Hepatocyte (in vitro differentiated cells): ENCODE results near the gene SEC23B. TPM values are rescaled to one million over a fixed set of nuclear protein-coding genes. Genes with fewer than 3 reads are reported as not detected.

ENCODE experiments used
- DNase-seq: peaks from one replicate; pipeline ENCODE4 v3.0.0-alpha.2; 2016; ENCODE audit warnings: low spot score
- H2AFZ ChIP-seq: fragments of 200-600 bp; sonication (generic); 2 replicates; pipeline ENCODE4 v1.6.0; 2016; ENCODE audit warnings: antibody characterized with exemption, mild to moderate bottlenecking
- H3K27ac ChIP-seq: fragments of 200-600 bp; sonication (generic); 2 replicates; pipeline ENCODE4 v1.5.1; 2016; ENCODE audit warnings: mild to moderate bottlenecking
- H3K27me3 ChIP-seq: fragments of 200-600 bp; sonication (generic); 2 replicates; pipeline ENCODE4 v1.6.1; 2016
- H3K36me3 ChIP-seq: fragments of 200-600 bp; sonication (generic); replicated peaks from 2 replicates; pipeline ENCODE4 v1.5.1; 2016; ENCODE audit warnings: low read depth; ENCODE audit not compliant: insufficient read depth
- H3K4me1 ChIP-seq: fragments of 200-600 bp; sonication (generic); 2 replicates; pipeline ENCODE4 v1.5.1; 2016; ENCODE audit warnings: mild to moderate bottlenecking, moderate library complexity; ENCODE audit not compliant: insufficient read depth
- H3K4me2 ChIP-seq: fragments of 200-600 bp; sonication (generic); 2 replicates; pipeline ENCODE4 v1.6.0; 2016
- H3K4me3 ChIP-seq: fragments of 200-600 bp; sonication (generic); 2 replicates; pipeline ENCODE4 v1.5.1; 2016; ENCODE audit warnings: mild to moderate bottlenecking
- H3K79me2 ChIP-seq: fragments of 200-600 bp; sonication (generic); 2 replicates; pipeline ENCODE4 v1.6.0; 2017; ENCODE audit warnings: mild to moderate bottlenecking
- H3K9me2 ChIP-seq: fragments of 200-600 bp; sonication (generic); replicated peaks from 2 replicates; pipeline ENCODE4 v1.6.0; 2017; ENCODE audit warnings: mild to moderate bottlenecking; ENCODE audit not compliant: insufficient read depth
- H3K9me3 ChIP-seq: fragments of 200-600 bp; sonication (generic); 2 replicates; pipeline ENCODE4 v1.5.1; 2016; ENCODE audit warnings: low read depth, mild to moderate bottlenecking
- H4K20me1 ChIP-seq: fragments of 200-600 bp; sonication (generic); 2 replicates; pipeline ENCODE4 v1.6.0; 2016; ENCODE audit warnings: mild to moderate bottlenecking; ENCODE audit not compliant: insufficient read depth, poor library complexity, severe bottlenecking
- EZH2 ChIP-seq: fragments of 200-600 bp; sonication (generic); IDR thresholded peaks from 2 replicates; pipeline ENCODE4 v1.6.1; 2016; ENCODE audit warnings: antibody characterized with exemption, mild to moderate bottlenecking, borderline replicate concordance
- EZH2phosphoT487 ChIP-seq: fragments of 200-600 bp; sonication (generic); IDR thresholded peaks from one replicate; pipeline ENCODE4 v1.6.1; 2018; ENCODE audit warnings: antibody characterized with exemption, mild to moderate bottlenecking, low read depth, moderate library complexity; ENCODE audit not compliant: unreplicated experiment, severe bottlenecking
- WGBS: methylation state at CpG from one replicate; pipeline ENCODE4 v1.1.6; 2016; ENCODE audit warnings: low lambda C conversion rate; ENCODE audit errors: missing lambda C conversion rate; 5-methylcytosine and 5-hydroxymethylcytosine counted together
- polyA plus RNA-seq: library from polyadenylated mRNA; unstranded; fragments of >200 nt; fragmentation: Nextera tagmentation; extraction: Ambion mirVana; gene quantifications from 2 replicates; pipeline ENCODE4 v1.2.1, GENCODE V29; 2016
- total RNA-seq: library from RNA; depleted of rRNA; stranded (reverse); fragments of >200 nt; gene quantifications from 2 replicates; pipeline ENCODE4 v1.2.3, GENCODE V29; 2014
- TF ChIP-seq, protein P1 (sequence below): fragments of 200-600 bp; sonication (generic); IDR thresholded peaks from 2 replicates; pipeline ENCODE4 v1.5.1; 2016; ENCODE audit warnings: antibody characterized with exemption, mild to moderate bottlenecking; ENCODE audit not compliant: poor library complexity

SEC23B gene
- total and polyA plus RNA-seq, 2 experiments from 2014 or later = 49.9 to 50.4 TPM

DNA sequence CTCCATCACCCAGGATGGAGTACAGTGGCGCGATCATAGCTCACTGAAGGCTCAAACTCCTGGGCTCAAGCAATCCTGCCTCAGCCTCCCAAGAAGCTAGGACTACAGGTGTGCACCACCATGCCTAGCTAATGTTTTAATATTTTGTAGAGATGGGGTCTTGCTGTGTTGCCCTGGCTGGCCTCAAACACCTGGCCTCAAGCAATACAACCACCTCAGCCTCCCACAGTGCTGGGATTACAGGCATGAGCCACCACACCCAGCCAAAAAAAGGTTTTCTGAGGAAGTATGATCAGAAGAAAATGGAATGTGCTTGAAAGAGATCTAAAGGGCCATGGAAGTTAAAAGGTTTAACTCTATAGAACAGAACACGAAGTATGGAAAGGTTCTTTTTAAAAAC lies 19.4 kb upstream of the SEC23B start:
- Histone ChIP-seq H3K79me2 (no peaks in the 10 kb centered on the region), H4K20me1 (no peaks in the 10 kb centered on the region), H3K27me3 (no peaks in the 10 kb centered on the region), H3K9me3 (no peaks in the 10 kb centered on the region), H3K27ac (no peak overlapping the region), H2AFZ (no peak overlapping the region), H3K9me2 (no peaks in the 10 kb centered on the region), H3K4me2 (no peak overlapping the region), H3K36me3 (no peaks in the 10 kb centered on the region), H3K4me1 (no peaks in the 10 kb centered on the region), H3K4me3 (no peak overlapping the region)
- 100% methylated on average over 3 of the region's 3 CpGs for WGBS
- no peak for TF ChIP-seq EZH2
- no peak for TF ChIP-seq EZH2phosphoT487
- TF ChIP-seq, protein P1, sequence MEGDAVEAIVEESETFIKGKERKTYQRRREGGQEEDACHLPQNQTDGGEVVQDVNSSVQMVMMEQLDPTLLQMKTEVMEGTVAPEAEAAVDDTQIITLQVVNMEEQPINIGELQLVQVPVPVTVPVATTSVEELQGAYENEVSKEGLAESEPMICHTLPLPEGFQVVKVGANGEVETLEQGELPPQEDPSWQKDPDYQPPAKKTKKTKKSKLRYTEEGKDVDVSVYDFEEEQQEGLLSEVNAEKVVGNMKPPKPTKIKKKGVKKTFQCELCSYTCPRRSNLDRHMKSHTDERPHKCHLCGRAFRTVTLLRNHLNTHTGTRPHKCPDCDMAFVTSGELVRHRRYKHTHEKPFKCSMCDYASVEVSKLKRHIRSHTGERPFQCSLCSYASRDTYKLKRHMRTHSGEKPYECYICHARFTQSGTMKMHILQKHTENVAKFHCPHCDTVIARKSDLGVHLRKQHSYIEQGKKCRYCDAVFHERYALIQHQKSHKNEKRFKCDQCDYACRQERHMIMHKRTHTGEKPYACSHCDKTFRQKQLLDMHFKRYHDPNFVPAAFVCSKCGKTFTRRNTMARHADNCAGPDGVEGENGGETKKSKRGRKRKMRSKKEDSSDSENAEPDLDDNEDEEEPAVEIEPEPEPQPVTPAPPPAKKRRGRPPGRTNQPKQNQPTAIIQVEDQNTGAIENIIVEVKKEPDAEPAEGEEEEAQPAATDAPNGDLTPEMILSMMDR = no peak
- no peak for DNase-seq

DNA sequence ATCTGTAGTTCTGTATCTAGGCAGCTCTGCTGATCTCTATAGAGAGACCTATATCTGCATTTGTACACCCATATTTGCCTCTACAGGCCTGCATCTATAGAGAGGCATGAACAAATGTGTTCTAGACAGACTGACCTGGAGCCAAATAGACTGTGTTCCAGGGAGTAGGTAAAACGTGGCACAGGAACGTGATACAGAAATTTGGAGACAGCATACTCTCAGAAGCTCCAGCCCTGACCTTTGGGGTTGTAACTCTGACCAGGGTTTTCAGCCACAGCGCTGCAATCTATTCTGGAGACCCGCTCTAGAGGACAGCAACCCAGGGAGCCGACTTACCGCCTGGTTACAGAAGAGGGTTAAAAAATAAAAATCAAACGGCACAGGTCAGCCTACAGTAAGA lies 11.7 kb upstream of the SEC23B start:
- peak overlapping the region; percentile 74 for H2AFZ ChIP-seq
- DNase-seq = peak; percentile 11

GRCh38 chr20:18496740-18497592 lies 10.8 kb upstream of the SEC23B start, which contains the start of gene RBBP9:
TSS of gene RBBP9 (minus strand) at chr20:18497225. CDS start at chr20:18497167, 58 bp downstream.
- WGBS = 4% methylated on average over 31 of the region's 31 CpGs
- Histone ChIP-seq H3K4me2 (peak within 1 kb of the TSS; percentile 73), H3K27ac (peak within 1 kb of the TSS; percentile 54), H3K27me3 (no peaks in the 10 kb centered on the region), H3K4me3 (peak within 1 kb of the TSS; percentile 47), H3K79me2 (peaks cover 10% of the 10 kb centered on the region), H2AFZ (peak within 1 kb of the TSS; percentile 84), H3K4me1 (no peaks in the 10 kb centered on the region), H3K9me2 (no peaks in the 10 kb centered on the region), H3K36me3 (no peaks in the 10 kb centered on the region), H4K20me1 (no peaks in the 10 kb centered on the region), H3K9me3 (no peaks in the 10 kb centered on the region)
- TF ChIP-seq, protein P1 = no peak
- no peak for TF ChIP-seq EZH2phosphoT487
- TF ChIP-seq EZH2 = no peak
- peak; percentile 90 for DNase-seq

More for the DNA sequence above, 11.7 kb upstream of the SEC23B start:
- Histone ChIP-seq H3K9me3 (no peaks in the 10 kb centered on the region), H3K27ac (no peak overlapping the region), H3K27me3 (no peaks in the 10 kb centered on the region), H3K4me1 (no peaks in the 10 kb centered on the region), H3K36me3 (no peaks in the 10 kb centered on the region), H3K4me3 (peak overlapping the region; percentile 47), H3K79me2 (peaks cover 10% of the 10 kb centered on the region), H3K4me2 (peak overlapping the region; percentile 73), H4K20me1 (no peaks in the 10 kb centered on the region), H3K9me2 (no peaks in the 10 kb centered on the region)
- TF ChIP-seq, protein P1 = no peak
- no peak for TF ChIP-seq EZH2
- TF ChIP-seq EZH2phosphoT487 = no peak
- 26% methylated on average over 7 of the region's 7 CpGs for WGBS
